Measurements from ENCODE around the gene SGO1. TPM values are rescaled to one million over a fixed set of nuclear protein-coding genes. Genes with fewer than 3 reads are reported as not detected.

SGO1 gene
- total RNA-seq, 2 donors from 2014 or later: 0.14 TPM; not detected in 1

- no peak for DNase-seq (ENCODE audit: low spot score)
- Histone ChIP-seq H3K9me3 (no peaks in the 10 kb centered on the region), H3K27ac (no peak overlapping the region), H3K4me1 (ENCODE audit: control insufficient read depth in 1 of 2, low read depth in 2 of 2) (peaks cover 0 to 8% of the 10 kb centered on the region in 2 donors), H3K4me3 (no peak overlapping the region), H3K36me3 (peaks cover 9% of the 10 kb centered on the region), H3K27me3 (replicated peaks; ENCODE audit: insufficient read depth) (no peaks in the 10 kb centered on the region)
- no peak for ATAC-seq (ENCODE audit: insufficient number of reproducible peaks, low FRiP score, low read depth)
- no peak for TF ChIP-seq CTCF (IDR thresholded peaks at IDR 0.05)
Measured at GRCh38 chr3:20140881-20141280, 45.1 kb downstream of the SGO1 start.

DNA sequence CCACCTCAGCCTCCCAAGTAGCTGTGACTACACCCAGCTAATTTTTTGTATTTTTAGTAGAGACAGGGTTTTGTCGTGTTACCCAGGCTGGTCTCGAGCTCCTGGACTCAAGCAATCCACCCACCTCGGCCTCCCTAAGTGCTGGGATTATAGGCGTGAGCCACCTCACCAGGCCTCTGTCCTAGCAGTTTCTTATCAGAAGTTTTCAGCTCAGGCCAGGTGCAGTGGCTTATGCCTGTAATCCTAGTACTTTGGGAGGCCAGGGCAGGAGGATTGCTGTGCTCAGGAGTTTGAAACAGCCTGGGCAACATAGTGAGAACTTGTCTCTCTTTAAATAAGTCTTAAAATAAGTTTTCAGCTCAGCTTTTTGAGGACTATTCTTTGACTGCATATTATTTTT is 48.4 kb downstream of the SGO1 start:
- Histone ChIP-seq H3K4me1 (ENCODE audit: control insufficient read depth in 1 of 2, low read depth in 2 of 2) (peaks cover 0 to 8% of the 10 kb centered on the region in 2 donors), H3K9me3 (no peaks in the 10 kb centered on the region), H3K27me3 (replicated peaks; ENCODE audit: insufficient read depth) (no peaks in the 10 kb centered on the region), H3K4me3 (no peak overlapping the region), H3K27ac (no peak overlapping the region), H3K36me3 (peaks cover 14% of the 10 kb centered on the region)
- TF ChIP-seq CTCF (IDR thresholded peaks at IDR 0.05): no peak
- no peak for ATAC-seq (ENCODE audit: insufficient number of reproducible peaks, low FRiP score, low read depth)
- no peak for DNase-seq (ENCODE audit: low spot score)

DNA sequence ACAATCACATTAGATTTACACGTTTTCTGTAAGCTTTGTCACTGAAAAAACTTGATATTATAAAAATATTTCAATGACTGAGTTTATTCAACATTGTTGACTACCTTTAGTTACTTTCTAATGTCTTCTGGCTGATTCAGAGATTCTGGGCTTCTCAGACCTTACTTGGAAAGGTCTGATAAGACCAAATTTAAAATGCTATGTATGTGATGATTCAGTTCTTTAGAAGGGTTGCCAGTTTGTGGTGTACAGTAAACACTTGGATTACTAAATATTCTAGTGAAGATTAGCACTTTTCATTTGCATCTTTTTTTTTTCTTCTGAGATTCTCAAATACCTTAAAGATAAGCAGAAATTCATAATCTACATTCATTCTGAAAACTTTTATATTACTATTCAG is 49.8 kb downstream of the SGO1 start:
- ATAC-seq (ENCODE audit: insufficient number of reproducible peaks, low FRiP score, low read depth) (no peak), DNase-seq (ENCODE audit: low spot score) (no peak)
- H3K27me3 ChIP-seq (replicated peaks; ENCODE audit: insufficient read depth): no peaks in the 10 kb centered on the region
- H3K9me3 ChIP-seq: no peaks in the 10 kb centered on the region
- H3K4me1 ChIP-seq (ENCODE audit: control insufficient read depth in 1 of 2, low read depth in 2 of 2): no peaks in the 10 kb centered on the region
- no peak overlapping the region for H3K27ac ChIP-seq
- H3K36me3 ChIP-seq: peaks cover 14% of the 10 kb centered on the region
- TF ChIP-seq CTCF (IDR thresholded peaks at IDR 0.05): no peak
- no peak overlapping the region for H3K4me3 ChIP-seq

DNA sequence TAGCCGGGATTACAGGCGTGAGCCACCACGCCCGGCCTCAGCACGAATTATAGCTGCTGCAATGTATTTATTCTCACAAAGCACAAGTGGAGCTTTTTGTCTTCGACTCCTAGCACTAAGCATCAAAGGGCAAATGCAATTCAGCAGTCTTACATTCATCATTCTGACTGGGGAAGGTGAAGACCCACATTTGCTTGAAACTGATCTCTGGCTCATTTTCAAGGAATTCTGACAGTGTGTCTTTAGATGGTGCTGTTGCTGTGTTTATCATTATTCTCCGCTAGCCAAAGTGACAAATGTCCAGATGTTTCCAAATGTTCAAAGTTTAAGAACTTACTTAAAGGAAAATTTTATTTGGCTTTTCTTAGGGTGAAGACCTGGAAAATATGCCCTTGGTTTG is 55.9 kb downstream of the SGO1 start:
- ATAC-seq (ENCODE audit: insufficient number of reproducible peaks, low FRiP score, low read depth): no peak

DNA sequence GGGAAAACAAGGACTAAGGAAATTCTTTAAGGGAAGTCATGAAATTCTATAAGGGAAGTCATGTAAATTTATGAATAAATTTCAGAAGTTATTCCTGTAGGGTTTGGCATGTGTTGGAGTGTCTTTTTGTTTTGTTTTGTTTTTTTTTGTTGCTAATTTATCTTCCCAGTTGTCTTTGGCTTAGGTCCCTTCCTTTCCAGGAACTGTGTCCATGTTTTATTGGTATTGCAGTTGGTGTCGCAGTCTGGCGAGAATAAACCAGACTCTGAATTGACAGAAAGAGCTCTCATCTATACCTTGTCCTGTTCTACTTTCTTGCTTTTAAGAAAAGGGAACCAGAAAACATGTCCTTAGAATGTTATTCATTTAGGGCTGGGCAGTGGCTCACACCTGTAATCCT is 57.6 kb downstream of the SGO1 start:
- TF ChIP-seq CTCF (IDR thresholded peaks at IDR 0.05): no peak
- Histone ChIP-seq H3K36me3 (peaks cover 9% of the 10 kb centered on the region), H3K4me1 (ENCODE audit: control insufficient read depth in 1 of 2, low read depth in 2 of 2) (peaks cover 0 to 4% of the 10 kb centered on the region in 2 donors), H3K27me3 (replicated peaks; ENCODE audit: insufficient read depth) (no peaks in the 10 kb centered on the region), H3K27ac (no peak overlapping the region), H3K4me3 (no peak overlapping the region), H3K9me3 (no peaks in the 10 kb centered on the region)
- DNase-seq (ENCODE audit: low spot score): no peak
- ATAC-seq (ENCODE audit: insufficient number of reproducible peaks, low FRiP score, low read depth): no peak

More for the DNA sequence above, 55.9 kb downstream of the SGO1 start:
- TF ChIP-seq CTCF (IDR thresholded peaks at IDR 0.05): no peak
- Histone ChIP-seq H3K27ac (no peak overlapping the region), H3K4me3 (no peak overlapping the region), H3K27me3 (replicated peaks; ENCODE audit: insufficient read depth) (no peaks in the 10 kb centered on the region), H3K36me3 (peaks cover 14% of the 10 kb centered on the region), H3K9me3 (no peaks in the 10 kb centered on the region), H3K4me1 (ENCODE audit: control insufficient read depth in 1 of 2, low read depth in 2 of 2) (peaks cover 0 to 4% of the 10 kb centered on the region in 2 donors)
- no peak for DNase-seq (ENCODE audit: low spot score)
